Lung (tissue), 12 donors: Measurements from ENCODE around the gene MYCN. TPM values are rescaled to one million over a fixed set of nuclear protein-coding genes. Genes with fewer than 3 reads are reported as not detected.

Experiments
- ATAC-seq: fragments of 200-7000 bp; cut with Tn5 transposase; one replicate; pipeline ENCODE4 v1.9.1; 2020; ENCODE audit warnings: moderate number of reproducible peaks; ENCODE audit not compliant: insufficient read depth, low FRiP score
- DNase-seq, 3 donors: peaks; one replicate each; pipeline ENCODE4 v3.0.0-alpha.2; 2013 to 2017
- H3K27ac ChIP-seq, 2 donors: one replicate each; pipeline ENCODE4 v1.5.1; 2013; ENCODE audit warnings: mild to moderate bottlenecking in 2 of 2, moderate library complexity in 2 of 2, control low read depth in 1 of 2, inconsistent platforms in 1 of 2, low read depth in 1 of 2, low read length in 1 of 2
- H3K27me3 ChIP-seq, 3 donors: one replicate each; pipeline ENCODE4 v1.5.1; 2013; ENCODE audit warnings: low read length in 2 of 3; ENCODE audit not compliant: control insufficient read depth in 3 of 3, insufficient read depth in 3 of 3
- H3K36me3 ChIP-seq, 4 donors: one replicate each; pipeline ENCODE4 v1.5.1; 2013; ENCODE audit warnings: low read length in 4 of 4, mild to moderate bottlenecking in 1 of 4, moderate library complexity in 1 of 4; ENCODE audit not compliant: control insufficient read depth in 4 of 4, insufficient read depth in 4 of 4
- H3K4me1 ChIP-seq, 5 donors: one replicate each; pipeline ENCODE4 v1.5.1; 2013; ENCODE audit warnings: low read length in 5 of 5, mild to moderate bottlenecking in 2 of 5, moderate library complexity in 1 of 5; ENCODE audit not compliant: control insufficient read depth in 5 of 5, insufficient read depth in 5 of 5
- H3K4me3 ChIP-seq: one replicate; pipeline ENCODE4 v1.5.1; 2013; ENCODE audit warnings: mild to moderate bottlenecking, control low read depth, moderate library complexity
- H3K9ac ChIP-seq, 2 donors: one replicate each; pipeline ENCODE4 v1.5.1; 2013; ENCODE audit warnings: low read length in 2 of 2, control low read depth in 1 of 2; ENCODE audit not compliant: insufficient read depth in 1 of 2
- H3K9me3 ChIP-seq, 4 donors: one replicate each; pipeline ENCODE4 v1.5.1; 2013; ENCODE audit warnings: low read length in 3 of 4, mild to moderate bottlenecking in 1 of 4, moderate library complexity in 1 of 4; ENCODE audit not compliant: control insufficient read depth in 4 of 4, insufficient read depth in 3 of 4
- WGBS, 2 donors: extraction: QIAGEN DNeasy Blood & Tissue Kit; methylation state at CpG; one replicate each; pipeline ENCODE4 v1.1.7; 2013; 5-methylcytosine and 5-hydroxymethylcytosine counted together
- polyA plus RNA-seq, 2 donors: library from polyadenylated mRNA; stranded (reverse); fragments of 200-250 nt; gene quantifications; one replicate each; pipeline ENCODE4 v1.2.1, GENCODE V29; 2013
- total RNA-seq, 2 donors: library from RNA; depleted of rRNA in 1 of 2; stranded (reverse); fragments of >200 nt in 1 of 2; gene quantifications; one replicate each; pipeline ENCODE4 v1.2.1, GENCODE V29; 2014 to 2021
- TF ChIP-seq, protein P1 (sequence below): IDR thresholded peaks from 2 replicates; pipeline ENCODE4 v1.5.1; 2012; ENCODE audit warnings: mild to moderate bottlenecking; ENCODE audit errors: control extremely low read depth, extremely low read depth
- donor health status: control.
- donor health status: control.
- donor health status: Bipolar disorder and iron deficiency.
- donor health status: healthy.
- donor health status: DM: yes; HTN: yes; CAD: no.

Gene MYCN
- total and polyA plus RNA-seq, 4 donors = 0.16 to 5.2 (median 0.36) TPM

GRCh38 chr2:15982285-15983044 lies 42.1 kb downstream of the MYCN start:
- H3K27me3 ChIP-seq = no peaks in the 10 kb centered on the region
- no peak for ATAC-seq
- H3K36me3 ChIP-seq = no peaks in the 10 kb centered on the region
- H3K27ac ChIP-seq = no peak overlapping the region
- 23 to 39% methylated on average over 10 of the region's 10 CpGs for WGBS, 2 donors
- peaks cover 0 to 30% (median 9%) of the 10 kb centered on the region in 5 donors for H3K4me1 ChIP-seq
- TF ChIP-seq, protein P1, sequence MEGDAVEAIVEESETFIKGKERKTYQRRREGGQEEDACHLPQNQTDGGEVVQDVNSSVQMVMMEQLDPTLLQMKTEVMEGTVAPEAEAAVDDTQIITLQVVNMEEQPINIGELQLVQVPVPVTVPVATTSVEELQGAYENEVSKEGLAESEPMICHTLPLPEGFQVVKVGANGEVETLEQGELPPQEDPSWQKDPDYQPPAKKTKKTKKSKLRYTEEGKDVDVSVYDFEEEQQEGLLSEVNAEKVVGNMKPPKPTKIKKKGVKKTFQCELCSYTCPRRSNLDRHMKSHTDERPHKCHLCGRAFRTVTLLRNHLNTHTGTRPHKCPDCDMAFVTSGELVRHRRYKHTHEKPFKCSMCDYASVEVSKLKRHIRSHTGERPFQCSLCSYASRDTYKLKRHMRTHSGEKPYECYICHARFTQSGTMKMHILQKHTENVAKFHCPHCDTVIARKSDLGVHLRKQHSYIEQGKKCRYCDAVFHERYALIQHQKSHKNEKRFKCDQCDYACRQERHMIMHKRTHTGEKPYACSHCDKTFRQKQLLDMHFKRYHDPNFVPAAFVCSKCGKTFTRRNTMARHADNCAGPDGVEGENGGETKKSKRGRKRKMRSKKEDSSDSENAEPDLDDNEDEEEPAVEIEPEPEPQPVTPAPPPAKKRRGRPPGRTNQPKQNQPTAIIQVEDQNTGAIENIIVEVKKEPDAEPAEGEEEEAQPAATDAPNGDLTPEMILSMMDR = no peak
- DNase-seq = peak in 2 of 3 donors; percentile 37 to 60
- H3K4me3 ChIP-seq = no peak overlapping the region
- no peak overlapping the region for H3K9ac ChIP-seq
- peaks cover 0 to 7% (median 0%) of the 10 kb centered on the region in 4 donors for H3K9me3 ChIP-seq

GRCh38 chr2:15983496-15983895 lies 43.1 kb downstream of the MYCN start:
- ATAC-seq (no peak), DNase-seq (no peak)
- no peak overlapping the region for H3K9ac ChIP-seq
- no peaks in the 10 kb centered on the region for H3K36me3 ChIP-seq
- no peaks in the 10 kb centered on the region for H3K27me3 ChIP-seq
- H3K4me3 ChIP-seq = no peak overlapping the region
- H3K4me1 ChIP-seq = peaks cover 0 to 30% (median 9%) of the 10 kb centered on the region in 5 donors
- H3K9me3 ChIP-seq = peaks cover 0 to 7% (median 0%) of the 10 kb centered on the region in 4 donors
- TF ChIP-seq, protein P1 = no peak
- no peak overlapping the region for H3K27ac ChIP-seq
- 90 to 93% methylated on average over 8 of the region's 8 CpGs for WGBS, 2 donors

GRCh38 chr2:15984368-15985255 lies 44.3 kb downstream of the MYCN start:
- DNase-seq = peak; percentile 47 to 60 (median 57)
- H3K4me1 ChIP-seq = peaks cover 0 to 34% (median 9%) of the 10 kb centered on the region in 5 donors
- no peak overlapping the region for H3K27ac ChIP-seq
- peaks cover 0 to 7% (median 0%) of the 10 kb centered on the region in 4 donors for H3K9me3 ChIP-seq
- 86 to 90% methylated on average over 43 of the region's 43 CpGs for WGBS, 2 donors
- H3K27me3 ChIP-seq = no peaks in the 10 kb centered on the region
- no peak for ATAC-seq
- TF ChIP-seq, protein P1 = no peak
- no peaks in the 10 kb centered on the region for H3K36me3 ChIP-seq
- no peak overlapping the region for H3K9ac ChIP-seq
- no peak overlapping the region for H3K4me3 ChIP-seq
